K562 (cell line): ENCODE measurements around the gene ATXN10. TPM values are rescaled to one million over a fixed set of nuclear protein-coding genes. Genes with fewer than 3 reads are reported as not detected.

Experiments
- ATAC-seq: fragments of 200-7000 bp; cut with Tn5 transposase; 3 replicates; pipeline ENCODE4 v1.9.1; 2020; ENCODE audit warnings: moderate library complexity
- BruUV-seq: library from RNA; stranded (reverse); fragments of 400-500 nt; replicated peaks from 2 replicates; lab custom pipeline; 2021; lab: Mats Ljungman, UMichigan
- CTCF ChIA-PET: fragments of 300-600 bp; formaldehyde crosslinking; extraction: SDS; loops from one replicate; lab custom pipeline; 2021; ENCODE audit warnings: low intra/inter-chr PET ratio; lab: Yijun Ruan, JAX
- POLR2A ChIA-PET: fragments of 300-600, 350-650 bp; sonication (Branson Sonifier 250); formaldehyde crosslinking; extraction: SDS; loops from one replicate; lab custom pipeline; 2021; ENCODE audit warnings: antibody characterized with exemption, inconsistent platforms; lab: Yijun Ruan, JAX
- DNase-seq, 4 experiments: peaks; one replicate each; pipeline versions ENCODE4 v3.0.0 to v3.0.0-alpha.2; 2011 to 2018; ENCODE audit warnings: low spot score in 3 of 4, mixed read lengths in 3 of 4; ENCODE audit errors: extremely low read depth in 1 of 4
- FAIRE-seq: peaks from 2 replicates; lab custom pipeline; 2011; peaks lifted over from hg19 to GRCh38; lab: Jason Lieb, UNC
- H2AFZ ChIP-seq: 2 replicates; pipeline ENCODE4 v1.6.0; 2011; ENCODE audit warnings: low read depth, low read length, control low read depth, inconsistent platforms
- H3K27ac ChIP-seq: fragments of 200-600 bp; 3 replicates; pipeline ENCODE4 v1.8.0; 2011; ENCODE audit warnings: low read depth, mild to moderate bottlenecking, control low read depth, inconsistent platforms, low read length, moderate library complexity, mixed read lengths; ENCODE audit errors: extremely low read depth
- H3K27me3 ChIP-seq, 2 experiments: fragments of 300-600 bp in 1 of 2; 2 replicates in 1 of 2; 3 replicates in 1 of 2; pipeline versions ENCODE4 v1.6.0 to v1.8.0; 2011; ENCODE audit warnings: inconsistent platforms in 2 of 2, low read length in 2 of 2, mild to moderate bottlenecking in 1 of 2, mixed read lengths in 1 of 2, moderate library complexity in 1 of 2; ENCODE audit not compliant: control insufficient read depth in 2 of 2, insufficient read depth in 2 of 2
- H3K36me3 ChIP-seq: fragments of 300-600 bp; 3 replicates; pipeline ENCODE4 v1.8.0; 2011; ENCODE audit warnings: mild to moderate bottlenecking, low read length, inconsistent platforms; ENCODE audit not compliant: control insufficient read depth, insufficient read depth
- H3K4me1 ChIP-seq, 2 experiments: fragments of 200-600 bp in 1 of 2; replicated peaks in 1 of 2; 2 replicates in 1 of 2; 3 replicates in 1 of 2; pipeline versions ENCODE4 v1.5.1 to v1.8.0; 2011; ENCODE audit warnings: inconsistent platforms in 2 of 2, low read length in 2 of 2, mild to moderate bottlenecking in 1 of 2, mixed read lengths in 1 of 2, moderate library complexity in 1 of 2; ENCODE audit not compliant: control insufficient read depth in 2 of 2, insufficient read depth in 2 of 2
- H3K4me2 ChIP-seq: 2 replicates; pipeline ENCODE4 v1.6.1; 2011; ENCODE audit warnings: low read length, control low read depth, inconsistent platforms, mixed read lengths; ENCODE audit not compliant: insufficient read depth
- H3K4me3 ChIP-seq: fragments of 200-600 bp; sonication (generic), shearing (Covaris generic); 2 replicates; pipeline ENCODE4 v1.5.1; 2016; ENCODE audit warnings: control low read depth, inconsistent platforms
- H3K79me2 ChIP-seq: fragments of 200-600 bp; 3 replicates; pipeline ENCODE4 v1.8.0; 2011; ENCODE audit warnings: low read length, inconsistent platforms; ENCODE audit not compliant: control insufficient read depth, insufficient read depth
- H3K9ac ChIP-seq, 2 experiments: 2 replicates each; pipeline versions ENCODE4 v1.6.0 to v1.6.1; 2011; ENCODE audit warnings: low read depth in 2 of 2, low read length in 2 of 2, control low read depth in 1 of 2, inconsistent platforms in 1 of 2, mild to moderate bottlenecking in 1 of 2, mixed read lengths in 1 of 2; ENCODE audit not compliant: insufficient read depth in 1 of 2
- H3K9me1 ChIP-seq: one replicate; pipeline ENCODE4 v1.6.0; 2011; ENCODE audit warnings: inconsistent platforms, mild to moderate bottlenecking, low read length, moderate library complexity; ENCODE audit not compliant: control insufficient read depth, insufficient read depth
- H3K9me3 ChIP-seq: replicated peaks from 2 replicates; pipeline ENCODE4 v1.5.1; 2011; ENCODE audit warnings: low read depth, low read length, inconsistent platforms; ENCODE audit not compliant: control insufficient read depth, insufficient read depth
- H4K20me1 ChIP-seq: replicated peaks from 2 replicates; pipeline ENCODE4 v1.6.1; 2011; ENCODE audit warnings: low read length, inconsistent platforms, mixed read lengths; ENCODE audit not compliant: control insufficient read depth, insufficient read depth
- COPS2 ChIP-seq: fragments of 450-650 bp; conservative IDR thresholded peaks from 2 replicates; pipeline ENCODE4 v1.6.1; 2016; ENCODE audit warnings: mild to moderate bottlenecking, moderate library complexity
- KAT8 ChIP-seq: fragments of 450-650 bp; IDR thresholded peaks from 2 replicates; pipeline ENCODE4 v1.6.1; 2016; ENCODE audit warnings: low read depth, mild to moderate bottlenecking
- NFE2 ChIP-seq: IDR thresholded peaks from 2 replicates; pipeline ENCODE4 v1.6.1; 2014; ENCODE audit warnings: antibody characterized with exemption, low read depth
- RBM22 ChIP-seq: fragments of 200-400 bp; formaldehyde crosslinking; IDR thresholded peaks from 2 replicates; pipeline ENCODE4 v1.6.1; 2018; ENCODE audit warnings: low read length, low read depth; ENCODE audit not compliant: poor library complexity, severe bottlenecking
- SIN3B ChIP-seq: fragments of 450-650 bp; IDR thresholded peaks from 2 replicates; pipeline ENCODE4 v1.6.1; 2017; ENCODE audit warnings: low read depth, mild to moderate bottlenecking, moderate library complexity
- SMAD3 ChIP-seq: fragments of 450-650 bp; formaldehyde crosslinking; conservative IDR thresholded peaks from 2 replicates; pipeline ENCODE4 v1.4.0; 2020; ENCODE audit warnings: mild to moderate bottlenecking
- ZNF124 ChIP-seq: sonication (generic); formaldehyde crosslinking; IDR thresholded peaks from 2 replicates; pipeline ENCODE4 v1.8.1; 2022; ENCODE audit warnings: missing genetic modification reagents
- ZNF766 ChIP-seq: fragments of 200-800 bp; sonication (Bioruptor generic); conservative IDR thresholded peaks from 2 replicates; pipeline ENCODE4 v1.6.1; 2016; ENCODE audit warnings: missing genetic modification characterization, missing compliant biosample characterization
- WGBS: fragments of 100-300 bp; shearing (Covaris generic); methylation state at CpG from one replicate; pipeline ENCODE4 v1.1.6; 2016; ENCODE audit warnings: low coverage, mixed read lengths; ENCODE audit not compliant: insufficient coverage; ENCODE audit errors: missing lambda C conversion rate; 5-methylcytosine and 5-hydroxymethylcytosine counted together
- in situ Hi-C: fragments of 300-500 bp; cut with MboI; formaldehyde crosslinking; loops from 4 replicates; pipeline ENCODE4 v1.15.0; 2018; ENCODE audit warnings: inconsistent platforms, mixed read lengths
- intact Hi-C: fragments of 100-400 bp; cut with micrococcal nuclease; formaldehyde crosslinking; loops from 2 replicates; pipeline ENCODE4 v1.14.2; 2022
- polyA plus RNA-seq, 8 experiments: library from polyadenylated mRNA; depleted of rRNA in 4 of 8; stranded (reverse) in 5 of 8; unstranded in 3 of 8; fragments of >200 nt; fragmentation: Nextera tagmentation in 2 of 8; fragmentation: Illumina TruSeq in 1 of 8; extraction: Ambion mirVana in 2 of 8; extraction: Trizol in 1 of 8; gene quantifications; 2 replicates each; pipeline versions ENCODE4 v1.2.1 to v1.2.3, GENCODE V29; 2011 to 2014; ENCODE audit warnings: inconsistent platforms in 1 of 8, missing spikeins in 1 of 8
- total RNA-seq, 7 experiments: library from RNA; depleted of rRNA in 6 of 7; stranded (reverse); fragments of >200 nt in 6 of 7; fragmentation: Illumina TruSeq in 2 of 7; extraction: Trizol in 2 of 7; gene quantifications; 2 replicates each; pipeline versions ENCODE4 v1.2.1 to v1.2.3, GENCODE V29; 2011 to 2021; ENCODE audit warnings: low replicate concordance in 1 of 7
- TF ChIP-seq, protein P1 (sequence below): fragments of 450-650 bp; formaldehyde crosslinking; IDR thresholded peaks from 2 replicates; pipeline ENCODE4 v1.4.0; 2020; ENCODE audit warnings: mild to moderate bottlenecking, moderate library complexity

Gene ATXN10
- total and polyA plus RNA-seq, 9 of the 15 experiments (the other 6 are each of a cell fraction or from before 2014, with no cell fraction given): 11.5 to 190 (median 33.6) TPM

DNA sequence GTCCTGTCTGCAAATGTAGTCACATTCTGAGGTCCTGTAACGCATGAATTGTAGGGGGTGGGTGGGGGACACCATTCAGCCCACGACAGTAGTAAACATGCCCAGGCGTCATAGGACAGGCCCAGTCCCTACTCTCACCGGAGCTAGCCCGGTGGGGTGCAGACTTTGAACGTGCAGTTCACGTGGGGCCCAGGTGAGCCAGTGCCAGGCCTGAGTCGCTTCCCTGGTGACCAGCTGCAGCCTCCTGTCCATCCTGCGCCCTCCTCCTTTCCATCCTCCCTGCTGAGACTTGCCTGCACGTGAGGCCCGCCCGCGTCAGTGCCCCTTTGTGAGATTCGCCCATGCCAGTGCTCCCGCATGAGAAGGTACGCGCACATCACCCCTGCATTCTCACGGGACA lies 188.6 kb downstream of the ATXN10 start:
- Histone ChIP-seq H3K9me1 (no peaks in the 10 kb centered on the region), H2AFZ (no peak overlapping the region), H4K20me1 (peaks cover 4% of the 10 kb centered on the region; the same call in 1 of the 2 replicates), H3K27ac (no peak overlapping the region), H3K9ac (no peak overlapping the region), H3K9me3 (no peaks in the 10 kb centered on the region), H3K79me2 (no peaks in the 10 kb centered on the region), H3K4me2 (no peak overlapping the region), H3K4me1 (no peaks in the 10 kb centered on the region; a peak in 1 of 5 replicates), H3K36me3 (no peaks in the 10 kb centered on the region), H3K4me3 (no peak overlapping the region), H3K27me3 (peaks cover 0 to 5% of the 10 kb centered on the region in 2 experiments; a peak in 1 of 5 replicates)
- ChIA-PET CTCF (no interaction called here), POLR2A (no interaction called here)
- FAIRE-seq (no peak), DNase-seq (no peak), ATAC-seq (no peak)
- intact Hi-C loops: loop anchor here (5.0 kb wide), 1 partner anchor 283 kb away; no protein-coding TSS in a partner anchor
- in situ Hi-C loops: no loop called here
- WGBS: 24% methylated on average over 13 of the region's 18 CpGs
- no peak for TF ChIP-seq ZNF124 (CRISPR knock-in tag)
- no peak for TF ChIP-seq KAT8
- no peak for TF ChIP-seq COPS2
- no peak for TF ChIP-seq ZNF766 (CRISPR knock-in tag)
- TF ChIP-seq, protein P1, sequence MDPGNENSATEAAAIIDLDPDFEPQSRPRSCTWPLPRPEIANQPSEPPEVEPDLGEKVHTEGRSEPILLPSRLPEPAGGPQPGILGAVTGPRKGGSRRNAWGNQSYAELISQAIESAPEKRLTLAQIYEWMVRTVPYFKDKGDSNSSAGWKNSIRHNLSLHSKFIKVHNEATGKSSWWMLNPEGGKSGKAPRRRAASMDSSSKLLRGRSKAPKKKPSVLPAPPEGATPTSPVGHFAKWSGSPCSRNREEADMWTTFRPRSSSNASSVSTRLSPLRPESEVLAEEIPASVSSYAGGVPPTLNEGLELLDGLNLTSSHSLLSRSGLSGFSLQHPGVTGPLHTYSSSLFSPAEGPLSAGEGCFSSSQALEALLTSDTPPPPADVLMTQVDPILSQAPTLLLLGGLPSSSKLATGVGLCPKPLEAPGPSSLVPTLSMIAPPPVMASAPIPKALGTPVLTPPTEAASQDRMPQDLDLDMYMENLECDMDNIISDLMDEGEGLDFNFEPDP: no peak
- TF ChIP-seq SIN3B: no peak
- no peak for TF ChIP-seq NFE2
- TF ChIP-seq RBM22: no peak
- TF ChIP-seq SMAD3: no peak
- BruUV-seq: no TSS peak
